Activated naive CD4-positive, alpha-beta T cell treated with anti-CD3 and anti-CD28 coated beads for 36 hours (primary cell): ENCODE measurements around the gene SERTAD4. TPM values are rescaled to one million over a fixed set of nuclear protein-coding genes. Genes with fewer than 3 reads are reported as not detected.
A peak's percentile ranks its signal among the peaks of the same experiment; 100 is the strongest.

ENCODE experiments used
- CTCF ChIA-PET: fragments of 350-600 bp; sonication (Branson Sonifier 250); formaldehyde crosslinking; loops from one replicate; lab custom pipeline; 2021; ENCODE audit warnings: antibody characterized with exemption; lab: Charles Lee
- DNase-seq: peaks from one replicate; pipeline ENCODE4 v3.0.0-alpha.2; 2020
- H3K27ac Mint-ChIP-seq: one replicate; pipeline ENCODE4 v1.8.0; 2021; ENCODE audit warnings: mild to moderate bottlenecking, mixed read lengths
- H3K27me3 Mint-ChIP-seq: one replicate; pipeline ENCODE4 v1.8.0; 2021; ENCODE audit warnings: low read depth, mixed read lengths
- H3K36me3 Mint-ChIP-seq: one replicate; pipeline ENCODE4 v1.8.0; 2021; ENCODE audit warnings: low read depth, mixed read lengths
- H3K4me1 Mint-ChIP-seq: one replicate; pipeline ENCODE4 v1.8.0; 2021; ENCODE audit warnings: low read depth, mixed read lengths
- H3K4me3 Mint-ChIP-seq: one replicate; pipeline ENCODE4 v1.8.0; 2021; ENCODE audit warnings: mild to moderate bottlenecking, moderate library complexity, mixed read lengths
- H3K9me3 Mint-ChIP-seq: one replicate; pipeline ENCODE4 v1.8.0; 2021; ENCODE audit warnings: mixed read lengths
- intact Hi-C: fragments of 100-400 bp; cut with micrococcal nuclease; formaldehyde crosslinking; loops from one replicate; pipeline ENCODE4 v1.15.1; 2023
- total RNA-seq, 2 experiments: library from RNA; stranded (reverse); gene quantifications; one replicate each; pipeline ENCODE4 v1.2.3, GENCODE V29; 2021

The SERTAD4 gene
- total RNA-seq, 2 experiments from 2014 or later, result not detected

- CTCF ChIA-PET, result no interaction called here
- Mint-ChIP-seq H3K27ac (no peak overlapping the region), H3K4me1 (no peaks in the 10 kb centered on the region), H3K9me3 (no peaks in the 10 kb centered on the region), H3K4me3 (no peak overlapping the region), H3K27me3 (peaks cover 8% of the 10 kb centered on the region), H3K36me3 (no peaks in the 10 kb centered on the region)
- DNase-seq, result no peak
- intact Hi-C loops, result no loop called here
Measured at GRCh38 chr1:210214573-210215409, 17.8 kb upstream of the SERTAD4 start.

DNA sequence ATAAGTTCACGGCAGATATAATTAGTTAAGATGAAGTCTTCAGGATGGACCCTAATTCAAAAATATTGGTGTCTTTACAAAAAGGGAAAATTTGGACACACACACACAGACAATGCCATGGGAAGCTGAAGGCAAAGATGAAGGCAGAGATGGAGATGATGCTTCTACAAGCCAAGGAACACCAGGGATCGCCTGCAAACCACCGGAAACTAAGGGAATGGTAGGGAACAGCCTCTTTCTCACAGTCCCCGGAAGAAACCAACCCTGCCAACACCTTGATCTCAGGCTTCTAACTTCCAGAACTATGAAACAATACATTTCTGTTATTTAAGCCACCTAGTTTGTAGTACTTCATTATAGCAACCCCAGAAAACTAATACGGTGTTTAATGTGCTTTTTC is 15.1 kb upstream of the SERTAD4 start:
- no peaks in the 10 kb centered on the region for H3K4me1 Mint-ChIP-seq
- H3K27me3 Mint-ChIP-seq, result peaks cover 5% of the 10 kb centered on the region
- H3K9me3 Mint-ChIP-seq, result no peaks in the 10 kb centered on the region
- no peak overlapping the region for H3K4me3 Mint-ChIP-seq
- CTCF ChIA-PET, result no interaction called here
- no peak overlapping the region for H3K27ac Mint-ChIP-seq
- DNase-seq, result no peak
- no peaks in the 10 kb centered on the region for H3K36me3 Mint-ChIP-seq
- intact Hi-C loops, result no loop called here

- H3K4me1 Mint-ChIP-seq, result no peaks in the 10 kb centered on the region
- CTCF ChIA-PET, result no interaction called here
- intact Hi-C loops, result no loop called here
Measured at GRCh38 chr1:210218047-210218446, 14.5 kb upstream of the SERTAD4 start.

GRCh38 chr1:210222340-210223006 is 10.1 kb upstream of the SERTAD4 start:
- H3K9me3 Mint-ChIP-seq, result no peaks in the 10 kb centered on the region

More at GRCh38 chr1:210218047-210218446, 14.5 kb upstream of the SERTAD4 start:
- DNase-seq, result no peak
- Mint-ChIP-seq H3K27me3 (peaks cover 5% of the 10 kb centered on the region), H3K27ac (no peak overlapping the region), H3K36me3 (no peaks in the 10 kb centered on the region), H3K4me3 (no peak overlapping the region), H3K9me3 (no peaks in the 10 kb centered on the region)

GRCh38 chr1:210223226-210223904 is 9.2 kb upstream of the SERTAD4 start:
- H3K27ac Mint-ChIP-seq, result no peak overlapping the region
- H3K4me3 Mint-ChIP-seq, result no peak overlapping the region
- H3K4me1 Mint-ChIP-seq, result no peaks in the 10 kb centered on the region
- no peak for DNase-seq
- no peaks in the 10 kb centered on the region for H3K36me3 Mint-ChIP-seq
- H3K9me3 Mint-ChIP-seq, result no peaks in the 10 kb centered on the region
- CTCF ChIA-PET, result interaction anchor here (1.0 kb wide), 1 partner anchor 72 kb away, joined by 3 read pairs; no protein-coding TSS in a partner anchor
- peaks cover 2% of the 10 kb centered on the region for H3K27me3 Mint-ChIP-seq
- intact Hi-C loops, result no loop called here

More at GRCh38 chr1:210222340-210223006, 10.1 kb upstream of the SERTAD4 start:
- Mint-ChIP-seq H3K4me3 (no peak overlapping the region), H3K4me1 (no peaks in the 10 kb centered on the region), H3K36me3 (no peaks in the 10 kb centered on the region), H3K27me3 (peaks cover 5% of the 10 kb centered on the region), H3K27ac (no peak overlapping the region)
- CTCF ChIA-PET, result no interaction called here
- no peak for DNase-seq
- intact Hi-C loops, result no loop called here

DNA sequence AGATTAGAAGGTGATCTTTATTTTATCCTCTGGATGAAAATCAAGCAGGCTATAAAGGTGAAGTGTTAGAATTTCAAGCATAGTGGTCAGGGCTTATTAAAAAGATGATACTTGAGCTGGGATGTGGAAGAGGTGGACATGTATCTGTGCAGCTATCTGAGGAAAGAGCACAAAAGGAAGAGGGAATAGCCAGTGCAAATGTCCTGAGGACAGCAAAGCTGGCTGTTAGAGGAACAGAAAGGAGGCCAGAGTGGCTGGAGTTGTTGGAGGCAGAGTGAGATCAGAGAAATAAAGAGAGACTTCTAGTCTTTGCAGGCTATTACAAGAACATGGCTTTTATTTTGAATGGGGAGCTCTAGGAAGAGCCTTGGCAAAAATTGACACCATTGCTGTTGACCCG is 4.4 kb upstream of the SERTAD4 start:
- H3K27me3 Mint-ChIP-seq, result peaks cover 20% of the 10 kb centered on the region
- intact Hi-C loops, result no loop called here
- peaks cover 1% of the 10 kb centered on the region for H3K36me3 Mint-ChIP-seq
- no peaks in the 10 kb centered on the region for H3K9me3 Mint-ChIP-seq
- H3K27ac Mint-ChIP-seq, result no peak overlapping the region
- DNase-seq, result no peak
- H3K4me1 Mint-ChIP-seq, result peaks cover 2% of the 10 kb centered on the region
- H3K4me3 Mint-ChIP-seq, result no peak overlapping the region
- CTCF ChIA-PET, result interaction anchor here (0.7 kb wide), 1 partner anchor 32 kb away, joined by 3 read pairs; no protein-coding TSS in a partner anchor

DNA sequence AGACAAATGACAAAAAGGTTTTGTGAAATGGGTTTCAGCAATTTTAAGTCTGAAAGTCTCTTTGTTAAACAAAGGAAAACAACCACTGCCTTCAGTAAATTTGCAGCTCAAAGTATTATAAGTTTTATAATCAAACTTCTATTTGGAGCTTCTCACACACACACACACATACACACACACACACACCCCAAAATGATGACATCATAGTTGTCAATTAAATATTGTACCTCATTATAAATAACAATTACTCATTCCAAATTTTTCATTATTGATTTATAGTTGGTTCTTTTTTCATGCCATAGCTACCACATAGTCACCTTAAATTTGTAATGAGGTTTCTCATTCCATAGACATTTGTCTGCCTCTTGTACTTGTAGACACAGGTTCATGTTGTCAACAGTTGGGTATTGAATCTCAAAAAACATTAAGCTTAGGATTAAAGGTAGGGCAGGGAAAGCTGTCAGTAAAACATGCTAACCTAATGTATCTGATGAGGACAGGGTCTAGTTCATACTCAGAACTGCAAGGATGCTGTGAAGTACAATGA is 2.4 kb upstream of the SERTAD4 start:
- CTCF ChIA-PET, result no interaction called here
- H3K36me3 Mint-ChIP-seq, result peaks cover 1% of the 10 kb centered on the region
- DNase-seq, result no peak
- peaks cover 30% of the 10 kb centered on the region for H3K27me3 Mint-ChIP-seq
- H3K27ac Mint-ChIP-seq, result no peak overlapping the region
- intact Hi-C loops, result no loop called here
- H3K4me1 Mint-ChIP-seq, result peaks cover 2% of the 10 kb centered on the region
- H3K4me3 Mint-ChIP-seq, result no peak overlapping the region
- H3K9me3 Mint-ChIP-seq, result no peaks in the 10 kb centered on the region

DNA sequence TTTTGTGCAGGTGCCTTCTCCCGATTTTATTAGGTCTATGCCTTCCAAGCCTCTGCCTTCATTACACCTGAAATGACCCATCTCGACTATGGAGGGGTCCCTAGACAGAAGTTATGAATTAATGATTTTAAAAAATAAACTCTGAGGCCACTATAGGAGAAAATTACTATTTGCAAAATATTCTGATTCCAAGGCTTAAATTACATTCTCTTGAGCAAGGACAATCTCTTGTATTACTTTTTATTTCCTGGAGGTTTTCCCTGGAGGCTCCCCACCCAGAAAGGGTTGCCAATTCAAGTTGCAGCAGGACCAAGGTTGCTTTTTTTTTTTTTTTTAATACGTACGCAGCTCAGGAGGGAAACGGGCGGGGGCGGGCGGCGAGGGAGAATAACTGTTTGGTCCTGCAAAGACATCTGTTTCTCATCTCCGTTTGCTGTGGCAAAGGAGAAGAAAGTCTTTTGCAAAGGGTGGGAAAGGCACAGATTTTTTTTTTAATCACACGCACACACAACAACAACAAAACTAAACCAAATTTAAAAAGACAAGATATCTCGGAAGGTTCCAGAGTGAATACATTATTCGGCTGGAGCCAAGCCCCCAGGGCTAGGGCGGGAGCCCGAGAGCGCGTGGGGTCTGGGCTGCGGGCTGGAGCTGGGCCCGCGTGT is 618 bp upstream of the SERTAD4 start:
- Mint-ChIP-seq H3K27me3 (peaks cover 41% of the 10 kb centered on the region), H3K36me3 (peaks cover 1% of the 10 kb centered on the region), H3K27ac (no peak overlapping the region), H3K9me3 (no peaks in the 10 kb centered on the region), H3K4me1 (peaks cover 2% of the 10 kb centered on the region), H3K4me3 (no peak overlapping the region)
- no peak for DNase-seq
- intact Hi-C loops, result no loop called here
- CTCF ChIA-PET, result no interaction called here

DNA sequence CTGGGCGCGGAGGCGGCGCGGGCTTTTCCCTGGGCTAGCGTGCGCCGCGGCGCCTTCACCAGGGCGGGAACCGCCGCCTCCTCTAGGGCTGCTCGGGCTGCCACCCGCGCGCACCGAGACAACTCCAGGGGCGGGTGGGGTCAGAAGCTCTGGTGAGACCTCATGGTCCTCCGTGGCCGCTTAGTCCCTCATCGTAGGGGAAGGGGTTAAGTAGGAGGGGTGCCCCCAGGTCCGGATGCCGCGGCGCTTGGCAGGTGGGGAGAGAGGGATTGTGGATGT is 559 bp downstream of the SERTAD4 start:
- intact Hi-C loops, result loop anchor here (1.0 kb wide), 1 partner anchor 18 kb away; no protein-coding TSS in a partner anchor
- peak overlapping the region; percentile 36 for H3K4me3 Mint-ChIP-seq
- DNase-seq, result no peak

GRCh38 chr1:210233495-210234328 is 1.1 kb downstream of the SERTAD4 start:
- intact Hi-C loops, result loop anchor here (1.0 kb wide), 1 partner anchor 18 kb away; no protein-coding TSS in a partner anchor

More for the DNA sequence above, 559 bp downstream of the SERTAD4 start:
- H3K9me3 Mint-ChIP-seq, result no peaks in the 10 kb centered on the region
- H3K27me3 Mint-ChIP-seq, result peaks cover 50% of the 10 kb centered on the region
- peaks cover 1% of the 10 kb centered on the region for H3K36me3 Mint-ChIP-seq
- CTCF ChIA-PET, result interaction anchor here (0.6 kb wide), 1 partner anchor 33 kb away, joined by 3 read pairs; no protein-coding TSS in a partner anchor
- H3K27ac Mint-ChIP-seq, result no peak overlapping the region
- peaks cover 2% of the 10 kb centered on the region for H3K4me1 Mint-ChIP-seq

GRCh38 chr1:210234329-210234757 is 1.7 kb downstream of the SERTAD4 start:
- H3K27me3 Mint-ChIP-seq, result peaks cover 55% of the 10 kb centered on the region
- H3K4me3 Mint-ChIP-seq, result no peak overlapping the region
- peaks cover 2% of the 10 kb centered on the region for H3K4me1 Mint-ChIP-seq
- H3K36me3 Mint-ChIP-seq, result peaks cover 1% of the 10 kb centered on the region
- no peaks in the 10 kb centered on the region for H3K9me3 Mint-ChIP-seq
- CTCF ChIA-PET, result no interaction called here
- DNase-seq, result no peak
- intact Hi-C loops, result no loop called here
- no peak overlapping the region for H3K27ac Mint-ChIP-seq

More at GRCh38 chr1:210233495-210234328, 1.1 kb downstream of the SERTAD4 start:
- DNase-seq, result peak; percentile 45
- no peak overlapping the region for H3K27ac Mint-ChIP-seq
- no peaks in the 10 kb centered on the region for H3K9me3 Mint-ChIP-seq
- CTCF ChIA-PET, result interaction anchor here (0.6 kb wide), 1 partner anchor 34 kb away, joined by 3 read pairs; no protein-coding TSS in a partner anchor
- peaks cover 53% of the 10 kb centered on the region for H3K27me3 Mint-ChIP-seq
- peak overlapping the region; percentile 36 for H3K4me3 Mint-ChIP-seq
- peaks cover 2% of the 10 kb centered on the region for H3K4me1 Mint-ChIP-seq
- peaks cover 1% of the 10 kb centered on the region for H3K36me3 Mint-ChIP-seq
